ENCODE measurements around the gene TMEM53.

The TMEM53 gene

DNA sequence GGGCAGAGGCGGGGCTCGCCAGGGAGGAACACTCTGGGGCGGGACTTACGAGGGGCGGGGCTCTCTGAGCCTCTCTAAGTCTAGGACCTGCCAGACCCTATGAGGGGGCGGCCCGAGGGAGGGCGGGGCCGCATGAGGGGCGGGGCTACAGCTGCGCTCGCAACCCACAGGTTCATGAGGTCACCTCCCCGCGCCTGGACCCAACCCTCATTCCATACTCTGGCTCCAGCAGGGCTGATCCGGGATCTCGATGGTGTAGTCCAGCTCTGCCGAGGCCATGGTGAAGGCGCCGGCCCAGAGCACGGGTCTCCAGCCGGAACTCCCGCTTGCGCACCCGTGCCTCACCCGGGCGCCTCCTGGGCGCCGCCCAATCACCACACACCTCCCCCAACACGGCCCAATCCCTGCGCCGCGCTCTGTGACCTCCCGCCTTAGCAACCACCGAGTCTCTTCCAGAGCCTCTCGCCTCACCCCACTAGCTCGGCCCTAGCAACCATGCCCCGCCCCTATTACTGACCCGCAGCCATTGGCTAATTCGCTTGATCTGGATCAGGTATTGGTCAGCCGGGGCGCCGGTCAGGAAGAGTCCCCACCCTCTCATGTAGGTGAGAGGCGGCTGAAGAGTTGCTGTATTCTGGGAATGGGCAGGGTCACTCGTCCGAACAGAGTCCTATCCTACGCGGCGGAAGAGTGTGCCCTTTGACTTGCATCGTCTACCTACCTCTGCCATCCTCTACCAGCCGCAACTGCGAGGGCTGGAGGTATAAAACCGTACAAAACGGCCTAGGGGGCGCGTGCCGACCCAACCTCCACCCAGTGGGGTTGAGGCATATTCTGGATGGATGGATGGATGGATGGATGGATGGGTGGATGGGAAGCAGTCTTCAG, at the start of gene TMEM53, which contains the start of gene ARMH1:
TSS of gene TMEM53 (minus strand) at position 369 of the 888 bp plus-strand sequence. CDS start at position 279, 90 bp downstream.
TSS of gene ARMH1 (plus strand) at position 602 of the 888 bp plus-strand sequence. CDS start 14,984 bp downstream, outside the sequence.
- peak; percentile 97 for DNase-seq (ENCODE audit: extremely low spot score)
- ChIA-PET POLR2A (interaction anchor here (0.8 to 1.3 kb wide), 7 partner anchors 10 to 145 kb away, joined by 3 to 9 read pairs (median 3); partner anchors contain the start of gene RPS8), CTCF (interaction anchor here (0.8 to 9.2 kb wide), 12 partner anchors 9 to 64 kb away, joined by 3 to 72 read pairs (median 5); no protein-coding TSS in a partner anchor)
- TF ChIP-seq, protein P1, sequence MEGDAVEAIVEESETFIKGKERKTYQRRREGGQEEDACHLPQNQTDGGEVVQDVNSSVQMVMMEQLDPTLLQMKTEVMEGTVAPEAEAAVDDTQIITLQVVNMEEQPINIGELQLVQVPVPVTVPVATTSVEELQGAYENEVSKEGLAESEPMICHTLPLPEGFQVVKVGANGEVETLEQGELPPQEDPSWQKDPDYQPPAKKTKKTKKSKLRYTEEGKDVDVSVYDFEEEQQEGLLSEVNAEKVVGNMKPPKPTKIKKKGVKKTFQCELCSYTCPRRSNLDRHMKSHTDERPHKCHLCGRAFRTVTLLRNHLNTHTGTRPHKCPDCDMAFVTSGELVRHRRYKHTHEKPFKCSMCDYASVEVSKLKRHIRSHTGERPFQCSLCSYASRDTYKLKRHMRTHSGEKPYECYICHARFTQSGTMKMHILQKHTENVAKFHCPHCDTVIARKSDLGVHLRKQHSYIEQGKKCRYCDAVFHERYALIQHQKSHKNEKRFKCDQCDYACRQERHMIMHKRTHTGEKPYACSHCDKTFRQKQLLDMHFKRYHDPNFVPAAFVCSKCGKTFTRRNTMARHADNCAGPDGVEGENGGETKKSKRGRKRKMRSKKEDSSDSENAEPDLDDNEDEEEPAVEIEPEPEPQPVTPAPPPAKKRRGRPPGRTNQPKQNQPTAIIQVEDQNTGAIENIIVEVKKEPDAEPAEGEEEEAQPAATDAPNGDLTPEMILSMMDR (IDR thresholded peaks at IDR 0.05; ENCODE audit: control extremely low read depth, extremely low read depth, low read depth, missing control alignments), result no peak

GRCh38 chr1:44723496-44724295, 49.4 kb upstream of the TMEM53 start:
- ChIA-PET POLR2A (interaction anchor here (1.4 kb wide), 1 partner anchor 96 kb away, joined by 8 read pairs; no protein-coding TSS in a partner anchor), CTCF (interaction anchor here (1.1 to 1.4 kb wide), 3 partner anchors 9 to 69 kb away, joined by 3 read pairs; partner anchors contain the start of genes ARMH1 and TMEM53)
- DNase-seq (ENCODE audit: extremely low spot score), result peak; percentile 68
- TF ChIP-seq, protein P1 (IDR thresholded peaks at IDR 0.05; ENCODE audit: control extremely low read depth, extremely low read depth, low read depth, missing control alignments), result no peak

GRCh38 chr1:44723064-44723463, 48.8 kb upstream of the TMEM53 start:
- ChIA-PET POLR2A (interaction anchor here (1.4 kb wide), 1 partner anchor 96 kb away, joined by 8 read pairs; no protein-coding TSS in a partner anchor), CTCF (interaction anchor here (1.1 to 2.1 kb wide), 3 partner anchors 13 to 70 kb away, joined by 3 to 7 read pairs (median 3); partner anchors contain the start of genes ARMH1 and TMEM53)

DNA sequence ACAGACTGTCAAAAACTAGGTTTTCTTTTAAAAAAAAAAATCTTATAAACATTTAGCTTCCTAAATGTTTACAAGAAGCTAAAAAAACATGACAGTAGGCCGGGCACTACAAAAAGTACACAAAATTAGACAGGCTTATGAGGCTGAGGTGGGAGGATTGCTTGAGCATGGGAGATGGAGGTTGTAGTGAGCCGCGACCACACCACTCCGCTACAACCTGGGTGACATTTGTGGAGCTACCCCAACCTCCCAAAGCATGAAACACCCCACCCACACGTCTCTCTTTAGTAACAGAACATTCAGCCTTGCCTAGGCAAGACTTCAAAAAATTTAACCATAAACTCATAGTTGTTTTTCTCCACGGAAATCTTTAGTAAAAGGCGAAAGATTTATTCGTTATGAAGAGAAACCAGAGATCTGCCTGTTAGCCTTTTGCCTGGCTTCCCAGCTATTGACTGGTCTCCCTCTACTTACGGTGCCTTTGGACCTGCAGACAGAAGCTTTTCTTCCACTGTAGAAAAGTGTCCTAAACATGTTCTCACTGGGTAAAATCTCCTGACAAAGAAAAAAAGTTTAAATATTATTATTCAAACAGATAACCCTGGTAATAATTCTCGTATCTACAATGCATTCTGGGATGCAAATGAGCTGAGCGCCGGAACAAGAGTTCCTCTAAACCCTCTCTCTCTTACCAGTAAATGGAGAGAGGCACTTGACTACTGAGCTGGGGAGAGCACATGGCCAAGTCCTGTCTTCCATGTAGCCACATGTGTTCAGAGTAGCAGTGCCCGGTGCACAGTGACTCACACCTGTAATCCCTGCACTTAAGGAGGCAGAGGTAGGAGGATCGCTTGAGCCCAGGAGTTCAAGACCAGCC, 47.4 kb upstream of the TMEM53 start:
- ChIA-PET POLR2A (interaction anchor here (0.6 to 3.1 kb wide), 30 partner anchors 9 to 1581 kb away, joined by 3 to 95 read pairs (median 6); partner anchors contain the start of genes ARMH1, BEST4, BTBD19 and HECTD3), CTCF (interaction anchor here (0.6 to 5.2 kb wide), 7 partner anchors 8 to 98 kb away, joined by 3 to 42 read pairs (median 4); partner anchors contain the start of genes PLK3 and RNU5D-1)
- DNase-seq (ENCODE audit: extremely low spot score), result peak; percentile 79
- TF ChIP-seq, protein P1 (IDR thresholded peaks at IDR 0.05; ENCODE audit: control extremely low read depth, extremely low read depth, low read depth, missing control alignments), result no peak

More at GRCh38 chr1:44723064-44723463, 48.8 kb upstream of the TMEM53 start:
- TF ChIP-seq, protein P1 (IDR thresholded peaks at IDR 0.05; ENCODE audit: control extremely low read depth, extremely low read depth, low read depth, missing control alignments), result no peak
- DNase-seq (ENCODE audit: extremely low spot score), result no peak

- CTCF ChIA-PET, result interaction anchor here (5.2 kb wide), 1 partner anchor 10 kb away, joined by 42 read pairs; the partner anchor contains the start of gene RNU5D-1
- TF ChIP-seq, protein P1 (IDR thresholded peaks at IDR 0.05; ENCODE audit: control extremely low read depth, extremely low read depth, low read depth, missing control alignments), result no peak
- POLR2A ChIA-PET, result interaction anchor here (0.6 to 3.1 kb wide), 11 partner anchors 8 to 1070 kb away, joined by 3 to 95 read pairs (median 16); partner anchors contain the start of genes ARMH1, BTBD19, KDM4A and RNU5D-1
- no peak for DNase-seq (ENCODE audit: extremely low spot score)
Measured at GRCh38 chr1:44720281-44720680, 46.0 kb upstream of the TMEM53 start.
